Renal pelvis (tissue), 4 donors: ENCODE data around the gene CALML3. TPM values are rescaled to one million over a fixed set of nuclear protein-coding genes. Genes with fewer than 3 reads are reported as not detected.

Experiments
- DNase-seq: peaks from one replicate; pipeline ENCODE4 v3.0.0-alpha.2; 2013
- polyA plus RNA-seq, 3 donors: library from polyadenylated mRNA; unstranded; fragments of 120-200 nt; gene quantifications; one replicate each; pipeline ENCODE4 v1.2.1, GENCODE V29; 2013; ENCODE audit not compliant: insufficient read length in 3 of 3

The CALML3 gene
- polyA plus RNA-seq, 3 donors, result 0.03 TPM; not detected in 2

DNA sequence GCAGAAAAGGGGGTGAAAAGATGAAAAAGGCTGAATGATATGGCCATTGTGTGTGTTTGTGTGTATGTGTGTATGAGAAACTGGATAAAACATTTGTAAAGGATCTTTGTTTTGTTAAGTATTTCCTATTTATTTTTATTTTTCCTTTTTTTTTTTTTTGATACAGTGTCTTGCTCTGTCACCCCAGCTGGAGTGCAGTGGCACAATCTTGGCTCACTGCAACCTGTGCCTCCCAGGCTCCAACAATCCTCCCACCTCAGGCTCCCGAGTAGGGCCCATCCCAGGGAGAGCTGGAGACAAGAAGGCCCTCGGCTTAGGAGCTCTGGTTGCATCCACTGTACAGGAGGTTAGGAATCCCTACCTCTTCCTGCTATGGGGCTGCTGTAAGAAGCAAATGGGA, 18.5 kb upstream of the CALML3 start:
- no peak for DNase-seq

DNA sequence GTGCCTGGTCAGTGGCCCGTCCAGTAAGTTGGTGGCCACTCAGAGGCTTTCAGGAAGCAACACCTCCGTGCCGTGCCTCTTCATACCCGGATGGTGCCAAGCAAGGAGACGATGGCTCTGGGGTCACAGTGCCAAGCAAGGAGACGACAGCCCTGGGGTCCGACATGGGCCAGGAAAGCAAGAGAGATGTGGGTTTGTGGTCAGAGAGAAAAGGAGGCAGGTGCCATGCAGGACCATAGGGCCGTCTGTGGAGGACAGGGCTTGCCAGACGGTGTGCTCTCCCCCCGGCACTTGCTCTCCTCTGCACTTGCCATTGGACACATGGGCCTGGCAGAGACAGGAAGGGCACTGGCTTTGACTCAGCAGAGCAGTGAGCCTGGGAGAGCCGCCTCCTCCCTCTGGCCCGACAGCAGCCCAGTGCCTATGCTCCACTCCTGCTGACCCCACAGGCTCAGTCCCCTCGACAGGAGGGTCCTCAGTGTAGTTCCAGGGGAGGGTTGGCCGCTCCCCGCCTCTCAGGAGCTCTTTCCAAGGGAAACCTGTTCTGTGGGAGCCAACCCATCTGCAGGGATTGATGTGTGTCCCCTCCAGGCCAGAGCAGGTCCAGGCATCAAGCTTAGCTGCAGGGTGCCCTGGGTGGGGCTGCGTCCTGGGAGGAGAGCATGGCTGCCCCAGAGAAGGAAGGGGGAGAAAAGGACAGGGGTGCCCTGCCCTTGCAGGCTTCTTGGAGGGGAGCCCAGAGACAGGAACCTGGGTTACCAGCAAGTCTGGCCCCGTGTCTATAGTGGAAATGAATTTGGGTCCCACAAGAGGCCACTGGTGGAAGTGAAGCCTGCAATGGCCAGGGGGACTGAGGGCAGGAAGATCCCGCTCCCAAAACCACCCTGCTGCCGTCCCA, 17.8 kb upstream of the CALML3 start:
- DNase-seq, result no peak

DNA sequence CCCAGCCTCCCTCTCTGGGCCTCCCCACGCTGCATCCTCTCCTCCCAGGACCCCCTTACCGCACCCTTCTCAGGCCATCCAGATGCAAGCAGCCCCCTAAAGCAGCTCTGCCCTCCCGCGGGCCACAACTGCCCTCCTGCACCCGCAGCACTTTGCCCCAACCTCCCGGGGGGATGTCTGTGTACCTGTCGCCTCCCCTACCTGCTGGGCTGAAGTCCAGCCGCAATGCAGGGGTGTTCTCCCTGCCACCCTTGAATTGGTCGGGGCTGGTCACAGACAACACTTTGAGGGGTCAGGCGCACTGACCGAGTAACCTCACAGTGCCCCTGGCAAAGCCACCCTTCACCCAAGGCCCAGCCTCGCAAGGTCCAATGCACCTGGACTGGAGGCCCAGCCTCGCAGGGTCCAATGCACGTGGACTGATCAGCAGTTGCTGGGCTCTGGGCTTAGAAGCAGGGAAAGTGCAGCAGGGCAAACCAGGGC, 17.1 kb upstream of the CALML3 start:
- DNase-seq, result no peak

DNA sequence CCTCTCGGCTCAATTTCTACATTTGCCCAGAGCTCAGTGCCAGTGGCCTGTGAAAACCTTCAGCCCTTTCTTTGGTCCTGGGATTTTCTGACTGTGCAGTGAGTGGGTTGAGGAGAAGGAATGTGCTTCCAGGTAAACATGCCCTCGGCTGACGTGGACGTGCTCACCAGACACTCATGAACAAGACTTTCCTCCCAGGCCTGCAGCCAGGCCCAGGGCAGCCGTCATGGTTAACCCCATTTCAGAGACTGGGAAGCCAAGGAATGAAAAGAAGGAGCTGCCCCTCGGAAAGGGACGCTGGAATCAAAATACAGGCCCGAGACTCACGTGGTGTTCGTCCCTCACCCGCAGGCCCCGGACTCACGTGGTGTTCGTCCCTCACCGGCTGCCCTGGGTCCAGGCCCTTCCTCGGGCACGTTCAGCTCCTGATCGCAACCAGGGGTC, 16.6 kb upstream of the CALML3 start:
- DNase-seq, result no peak

DNA sequence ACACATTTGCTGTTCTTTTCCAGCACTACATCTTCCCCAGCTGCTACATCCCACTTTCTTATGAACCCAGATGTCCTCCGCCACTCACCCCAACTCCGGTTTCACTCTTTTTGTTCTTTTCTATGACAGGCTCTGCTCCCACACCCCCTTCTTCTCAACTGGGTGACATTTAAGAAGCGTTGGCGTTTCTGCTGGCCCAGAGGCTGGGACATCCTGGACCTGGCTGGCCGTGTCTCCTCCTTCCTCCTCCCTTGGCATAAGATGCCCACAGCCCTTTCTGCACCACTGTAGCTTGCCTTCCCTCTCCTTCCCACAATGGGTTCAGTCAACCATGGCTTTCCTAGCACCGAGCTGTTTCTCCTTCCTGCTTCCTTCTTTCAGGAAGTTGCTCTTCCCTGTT, 16.0 kb upstream of the CALML3 start:
- no peak for DNase-seq

DNA sequence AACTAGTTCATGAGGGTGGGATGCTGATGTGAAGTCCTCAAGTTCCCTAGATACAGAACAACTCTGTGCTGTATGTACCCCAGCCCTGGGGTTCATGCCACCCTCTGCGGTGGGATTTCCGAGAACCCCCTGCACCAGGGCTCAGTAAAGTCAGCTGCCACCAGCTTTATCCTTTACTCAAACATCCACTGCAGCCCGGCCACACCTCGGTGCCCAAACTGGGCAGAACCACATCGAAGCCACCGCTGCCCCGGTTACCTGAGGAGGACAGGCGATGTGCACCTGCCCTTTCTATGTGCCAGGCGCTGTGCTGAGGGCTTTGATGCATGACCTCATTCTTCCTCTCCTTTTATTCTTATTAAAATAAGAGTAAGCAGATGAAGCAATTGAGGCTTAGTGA, 15.5 kb upstream of the CALML3 start:
- no peak for DNase-seq

DNA sequence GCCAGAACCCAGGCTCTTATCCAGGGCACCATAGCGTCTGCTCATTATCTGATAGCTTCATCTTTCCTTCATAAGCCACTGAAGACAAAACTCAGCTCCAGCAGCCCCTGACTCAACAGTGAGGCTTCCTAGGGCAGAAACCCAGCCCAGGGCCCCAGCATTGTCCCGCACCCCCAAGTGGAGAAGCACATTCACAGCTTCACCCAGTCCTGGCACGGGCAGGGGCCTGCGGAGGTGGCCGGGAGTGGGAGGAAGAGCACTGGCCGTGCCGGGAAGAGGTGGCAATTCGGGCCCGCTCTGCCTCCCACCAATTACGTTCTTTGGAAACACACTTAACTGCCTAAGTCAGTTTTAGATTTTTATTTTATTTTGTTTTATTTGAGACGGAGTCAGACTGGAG, 15.1 kb upstream of the CALML3 start:
- no peak for DNase-seq

DNA sequence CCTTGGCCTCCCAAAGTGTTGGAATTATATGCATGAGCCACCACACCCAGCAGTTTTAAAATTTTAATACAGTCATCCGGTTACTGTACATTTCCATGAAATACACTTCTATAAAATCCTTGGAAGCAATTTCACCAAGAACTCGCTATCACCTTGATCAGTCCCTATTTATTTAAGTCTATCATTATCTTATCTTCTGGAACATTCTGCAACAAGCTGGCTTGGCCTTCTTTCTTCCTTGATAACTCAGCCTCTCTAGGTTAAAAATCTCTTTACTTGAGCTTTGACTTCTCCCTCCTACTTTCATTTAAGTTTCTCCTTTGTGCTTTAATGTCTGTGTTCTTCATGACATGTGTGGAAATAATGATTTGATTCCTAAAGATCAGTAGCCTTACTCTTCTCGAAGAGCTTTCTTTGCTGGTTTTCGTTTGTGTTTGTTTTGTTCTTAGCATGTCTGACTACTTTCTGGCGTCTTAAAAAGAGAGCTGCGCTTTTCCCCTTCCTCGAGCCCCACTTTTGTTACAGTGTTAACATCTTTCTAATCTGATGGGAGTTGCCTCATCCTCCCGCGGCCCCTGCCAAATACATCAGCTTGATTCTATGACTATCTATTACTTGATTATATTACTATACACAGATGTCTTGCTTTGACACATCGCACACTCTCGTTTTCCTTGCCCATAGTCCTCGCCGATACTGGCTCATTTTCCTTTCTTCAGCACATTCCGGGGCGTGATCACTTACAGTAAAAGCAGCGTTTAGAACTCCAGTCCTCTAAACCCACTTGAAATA, 14.3 kb upstream of the CALML3 start:
- DNase-seq, result no peak

DNA sequence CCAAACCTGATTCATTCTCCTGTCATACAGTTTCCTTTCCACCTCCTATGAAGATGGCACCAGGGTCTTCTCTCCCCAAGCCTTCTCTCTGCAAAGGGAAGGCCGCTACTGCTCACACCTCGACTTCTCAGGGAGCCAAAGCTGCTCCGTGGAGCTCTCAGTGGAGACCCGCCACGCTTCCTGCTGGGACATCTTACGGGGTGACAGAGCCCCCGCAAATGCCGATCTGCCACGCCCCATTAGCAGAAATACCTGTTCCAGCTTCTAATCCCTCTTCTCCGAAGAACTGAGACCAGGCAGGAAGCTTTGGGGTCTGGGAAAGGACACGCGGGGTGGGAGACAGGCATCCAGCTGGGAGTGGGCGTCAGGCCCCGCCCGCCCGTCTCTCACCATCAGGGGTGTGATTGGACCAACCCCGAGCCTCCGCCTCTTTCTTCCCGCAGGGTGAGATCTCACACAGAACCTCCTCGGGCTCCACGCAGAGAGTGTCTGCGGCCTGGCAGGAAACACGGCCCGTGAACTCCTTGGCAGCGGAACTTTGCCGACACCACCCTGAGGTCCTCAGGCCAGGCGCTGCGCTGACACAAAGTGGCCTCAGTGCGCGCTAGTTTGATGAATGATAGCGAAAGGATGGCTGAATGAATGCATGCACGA, 13.4 kb upstream of the CALML3 start:
- no peak for DNase-seq

DNA sequence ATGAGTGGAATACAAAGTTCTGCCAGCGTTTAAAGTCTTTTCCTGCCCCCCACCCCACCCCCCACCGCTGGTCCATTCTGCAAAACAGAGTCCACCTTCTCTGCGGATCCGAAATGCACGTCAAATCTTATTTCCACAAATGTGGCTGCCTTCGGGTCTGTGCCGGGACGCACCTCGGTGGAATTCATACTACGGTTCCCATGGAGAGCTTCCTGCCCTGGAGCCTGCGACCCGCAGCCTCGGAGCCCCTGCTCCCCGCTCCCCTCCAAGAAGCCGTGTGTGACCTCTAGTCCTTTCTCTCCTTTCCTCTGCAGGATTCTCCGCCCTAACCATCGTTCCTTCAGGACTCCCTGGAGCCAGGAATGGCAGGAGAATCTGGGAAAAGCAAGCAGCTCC, 12.9 kb upstream of the CALML3 start:
- no peak for DNase-seq

DNA sequence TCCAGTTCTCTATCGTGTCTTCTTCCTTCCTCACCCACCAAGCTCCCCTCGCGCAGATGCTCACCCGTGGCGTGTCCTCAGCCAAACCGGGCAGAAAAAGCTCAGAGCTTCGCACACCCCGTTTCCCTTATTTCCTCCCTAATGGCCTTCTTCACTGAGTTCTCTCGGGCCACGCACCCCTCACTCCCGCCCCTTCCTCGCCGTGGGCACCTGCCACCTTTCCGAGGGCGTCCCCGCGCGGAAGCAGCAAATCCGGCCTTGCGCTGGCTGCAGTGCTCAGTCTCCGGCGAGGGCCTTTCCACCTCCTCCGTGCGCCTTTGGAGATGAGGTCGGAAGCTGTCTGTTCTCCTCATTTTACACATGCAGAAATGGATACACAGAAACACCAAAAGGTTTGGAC, 12.4 kb upstream of the CALML3 start:
- DNase-seq, result no peak

DNA sequence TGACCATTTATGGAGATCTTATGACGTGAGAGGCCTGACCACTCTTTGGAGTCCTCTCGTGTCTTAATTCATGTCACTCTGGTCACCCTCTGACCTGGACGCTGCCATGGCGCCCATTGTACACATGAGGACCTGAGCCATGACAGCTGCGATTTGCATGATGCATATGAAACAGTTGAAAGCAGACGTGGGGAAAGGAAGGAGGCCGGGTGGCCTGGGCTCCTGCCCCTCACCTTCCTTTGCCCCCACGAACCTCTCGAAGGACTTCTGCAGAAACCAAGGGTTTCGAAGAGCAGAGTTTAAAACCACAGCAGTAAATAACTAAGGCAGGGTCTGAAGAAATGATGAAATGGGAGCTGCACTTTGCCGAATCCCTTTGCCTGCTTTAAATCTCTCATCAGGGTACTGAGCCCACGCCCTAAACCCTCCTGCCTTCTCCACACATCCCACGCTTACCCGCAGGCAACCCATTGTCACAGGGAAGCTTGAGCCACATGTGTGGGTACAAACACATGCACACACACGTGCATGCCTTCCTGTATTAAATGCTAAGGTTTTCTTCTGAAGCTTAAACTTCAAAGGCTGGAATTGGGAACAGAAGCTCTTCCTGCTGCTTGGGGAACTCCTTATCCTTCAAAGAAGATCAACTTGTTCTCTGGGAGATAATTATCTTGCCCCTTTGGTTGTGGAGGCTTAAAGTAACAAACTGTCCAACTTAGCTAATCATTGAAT, 11.7 kb upstream of the CALML3 start:
- no peak for DNase-seq

DNA sequence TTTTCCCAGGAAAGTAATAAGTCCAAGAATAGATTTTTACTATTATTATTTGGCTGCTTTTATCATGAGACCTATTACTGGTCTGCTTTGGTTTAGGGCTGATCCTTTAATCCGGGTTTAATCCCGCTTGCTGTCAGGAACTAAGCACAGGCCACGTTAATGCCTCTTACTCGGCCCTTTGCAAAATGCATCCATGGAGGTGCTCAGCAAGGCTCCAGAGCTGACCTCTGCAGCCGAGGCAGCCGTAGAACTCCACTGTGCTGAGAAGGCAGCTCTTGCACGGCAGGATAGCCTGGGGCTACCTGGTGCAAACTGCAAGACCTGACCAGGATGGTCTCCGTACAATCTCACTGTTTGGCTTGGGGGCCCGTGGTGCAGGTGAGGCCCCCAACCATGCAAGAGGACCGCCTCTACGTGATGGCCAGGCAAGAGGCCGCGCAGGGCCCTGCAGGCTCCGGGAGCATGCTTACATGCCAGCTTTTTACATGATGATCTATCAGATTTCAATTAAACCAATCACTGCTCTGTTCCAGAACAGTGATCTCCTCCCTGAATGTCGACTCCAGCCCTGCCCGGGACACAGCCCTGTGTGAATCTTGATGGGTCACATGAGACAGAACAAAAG, 10.4 kb upstream of the CALML3 start:
- no peak for DNase-seq

DNA sequence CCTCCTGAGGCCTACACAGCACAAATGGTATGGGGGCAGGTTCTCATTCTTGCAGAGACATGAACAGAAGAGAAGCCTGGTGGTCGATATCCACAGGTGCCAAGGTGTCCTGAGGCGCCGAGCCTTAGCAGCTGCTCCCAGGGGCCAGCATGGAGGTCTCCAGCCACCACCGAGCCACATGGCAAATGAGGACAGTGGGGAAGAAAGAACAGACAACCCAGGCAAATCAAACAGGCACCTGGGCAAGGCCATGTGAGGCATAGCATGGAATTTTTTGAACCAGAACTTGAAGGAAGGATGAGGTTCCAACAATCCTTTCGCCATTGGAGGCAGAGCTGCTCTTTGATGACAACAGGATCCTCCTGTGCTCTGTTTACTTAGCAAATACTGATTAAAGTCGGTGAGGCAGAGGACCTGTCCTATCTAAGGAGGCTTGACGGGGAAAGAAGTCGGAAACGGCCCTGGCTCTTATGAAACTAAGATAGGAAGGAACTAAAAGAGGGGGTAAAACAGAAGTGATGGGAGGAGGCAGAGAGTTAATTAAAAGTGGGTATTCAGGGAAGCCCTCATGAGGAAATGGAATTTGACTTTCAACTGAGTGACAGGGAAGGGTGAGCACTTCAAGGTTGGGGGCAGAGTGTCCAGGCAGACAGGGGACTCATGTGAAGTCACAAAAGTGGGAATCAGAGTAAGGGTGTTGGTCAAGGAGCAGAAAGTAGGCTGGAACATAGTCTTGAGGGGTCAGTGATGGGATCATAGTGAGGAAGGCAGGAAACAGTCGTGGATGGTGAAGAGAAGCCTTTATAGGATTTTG, 8.6 kb upstream of the CALML3 start:
- no peak for DNase-seq

DNA sequence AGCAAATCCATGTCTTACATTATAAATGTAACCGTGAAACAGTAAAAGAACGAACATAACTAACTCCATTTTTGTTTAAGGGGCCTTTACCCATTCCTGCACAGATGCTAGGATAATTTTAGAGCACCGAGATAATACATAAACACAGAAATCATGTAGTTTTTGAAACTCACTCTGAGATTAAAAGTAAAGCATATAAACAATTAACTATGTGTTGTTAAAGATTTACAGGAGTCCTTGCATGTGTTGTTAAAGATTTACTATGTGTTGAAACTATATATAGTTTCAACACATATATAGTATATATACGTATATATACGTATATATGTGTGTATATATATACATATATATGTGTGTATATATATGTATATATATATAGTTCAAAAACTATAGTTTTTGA, 7.2 kb upstream of the CALML3 start:
- no peak for DNase-seq

DNA sequence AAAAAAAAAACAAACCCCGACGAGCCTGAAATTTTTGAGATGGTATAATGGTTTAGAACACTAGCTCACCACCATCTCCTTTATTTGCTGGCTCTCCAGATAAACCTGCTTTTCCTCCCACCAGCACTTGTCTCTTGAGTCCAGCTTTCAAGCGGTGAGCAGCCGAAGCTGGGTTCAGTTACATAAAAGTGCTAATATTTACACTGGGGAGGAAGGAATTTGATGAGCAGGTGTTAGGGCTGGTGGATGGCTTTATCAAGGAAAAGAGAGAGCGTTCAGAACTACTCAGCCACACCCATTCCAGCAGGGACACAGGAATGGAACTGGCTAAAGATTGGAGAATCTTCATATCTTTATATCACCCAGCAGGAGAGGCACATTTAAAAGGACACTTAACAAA, 6.6 kb upstream of the CALML3 start:
- DNase-seq, result no peak

DNA sequence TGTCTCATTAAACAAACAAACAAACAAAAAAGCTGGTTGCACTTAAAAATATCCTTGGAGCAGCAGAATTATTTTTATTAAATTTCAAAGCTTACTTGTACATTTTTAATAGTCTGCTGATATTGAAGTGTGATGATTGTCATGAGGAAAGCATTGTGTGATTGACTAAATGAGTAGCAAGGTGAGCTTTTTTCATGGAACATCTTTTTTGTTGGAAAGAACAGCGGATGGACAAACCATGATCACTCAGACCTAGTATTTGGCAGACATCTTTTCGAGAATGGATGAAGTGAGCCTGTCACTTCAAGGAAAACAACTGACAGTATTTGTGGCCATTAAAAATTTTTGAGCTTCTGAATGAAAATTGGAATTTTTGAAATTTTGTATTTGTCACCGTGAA, 5.7 kb upstream of the CALML3 start:
- no peak for DNase-seq

DNA sequence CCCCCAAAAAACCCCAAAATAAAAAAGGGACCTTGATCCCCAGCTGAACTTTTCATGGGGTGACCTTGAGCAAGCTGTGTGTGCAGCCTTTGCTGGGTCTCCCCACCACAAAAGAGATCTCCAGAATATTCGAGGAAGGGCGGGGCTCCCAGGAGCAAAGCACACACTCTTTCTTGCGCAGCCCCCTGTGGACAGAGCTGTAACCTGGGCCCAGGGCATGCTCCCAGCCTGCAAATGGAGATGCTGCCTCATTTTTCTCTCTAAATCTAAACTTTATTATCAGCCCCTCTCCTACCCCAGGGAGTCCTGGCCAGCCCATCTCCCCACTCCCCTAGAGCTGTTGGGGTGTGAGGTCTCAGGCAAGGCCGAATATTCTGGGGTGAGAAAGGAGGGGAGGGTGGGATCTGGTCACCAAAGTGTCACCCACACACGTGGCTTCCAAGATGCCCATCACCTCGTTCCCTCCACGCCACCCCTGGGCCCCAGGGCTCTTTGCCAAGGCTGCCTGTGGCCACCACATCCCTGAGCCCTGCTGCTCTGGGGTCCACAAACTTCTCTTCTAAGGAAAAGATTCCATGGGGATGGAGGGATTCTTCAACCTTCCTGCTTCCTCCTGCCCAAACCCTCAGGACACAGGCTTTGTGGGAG, 1.7 kb upstream of the CALML3 start:
- DNase-seq, result no peak

DNA sequence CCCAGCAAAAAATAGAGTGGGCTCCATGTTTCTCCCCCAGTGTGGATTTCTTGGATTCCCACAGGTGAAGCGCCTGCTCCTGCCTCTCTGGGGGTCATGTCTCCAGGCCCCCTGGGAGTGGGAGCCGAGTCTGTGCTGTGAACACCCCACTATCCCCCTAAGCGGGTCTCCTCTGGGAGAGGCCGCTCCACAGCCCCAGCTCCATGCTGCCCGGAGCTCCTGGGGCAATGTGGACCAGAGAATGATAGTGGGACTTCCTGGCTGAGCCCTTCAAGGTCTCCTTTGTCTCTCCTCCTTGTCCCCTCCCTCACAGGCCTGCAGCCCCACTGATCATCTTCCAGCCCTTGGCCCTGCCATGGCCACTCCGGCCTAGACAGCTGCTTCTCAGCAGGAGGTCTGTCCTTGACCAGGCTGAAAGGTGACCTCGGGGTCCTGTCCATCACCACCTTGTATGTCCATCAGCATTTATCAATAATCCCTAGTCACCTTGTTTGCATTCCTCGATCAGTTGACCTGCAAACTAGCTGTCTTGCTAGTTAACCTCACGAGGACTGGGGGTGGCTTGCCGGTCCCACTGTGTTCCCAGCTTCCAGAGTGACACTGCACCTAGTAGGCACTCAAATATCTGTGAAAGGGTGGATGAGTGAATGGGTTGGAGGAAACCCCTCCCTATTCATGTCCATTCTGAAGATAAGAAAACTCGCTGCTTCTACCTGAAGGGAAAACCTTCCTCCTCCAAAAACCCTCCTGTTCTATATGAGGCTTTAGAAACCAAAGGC, 776 bp upstream of the CALML3 start:
- no peak for DNase-seq
